Hepatocyte (in vitro differentiated cells): ENCODE data around the gene SSR3. TPM values are rescaled to one million over a fixed set of nuclear protein-coding genes. Genes with fewer than 3 reads are reported as not detected.

Source experiments
- DNase-seq: peaks from one replicate; pipeline ENCODE4 v3.0.0-alpha.2; 2016; ENCODE audit warnings: low spot score
- H2AFZ ChIP-seq: fragments of 200-600 bp; sonication (generic); 2 replicates; pipeline ENCODE4 v1.6.0; 2016; ENCODE audit warnings: antibody characterized with exemption, mild to moderate bottlenecking
- H3K27ac ChIP-seq: fragments of 200-600 bp; sonication (generic); 2 replicates; pipeline ENCODE4 v1.5.1; 2016; ENCODE audit warnings: mild to moderate bottlenecking
- H3K27me3 ChIP-seq: fragments of 200-600 bp; sonication (generic); 2 replicates; pipeline ENCODE4 v1.6.1; 2016
- H3K36me3 ChIP-seq: fragments of 200-600 bp; sonication (generic); replicated peaks from 2 replicates; pipeline ENCODE4 v1.5.1; 2016; ENCODE audit warnings: low read depth; ENCODE audit not compliant: insufficient read depth
- H3K4me1 ChIP-seq: fragments of 200-600 bp; sonication (generic); 2 replicates; pipeline ENCODE4 v1.5.1; 2016; ENCODE audit warnings: mild to moderate bottlenecking, moderate library complexity; ENCODE audit not compliant: insufficient read depth
- H3K4me2 ChIP-seq: fragments of 200-600 bp; sonication (generic); 2 replicates; pipeline ENCODE4 v1.6.0; 2016
- H3K4me3 ChIP-seq: fragments of 200-600 bp; sonication (generic); 2 replicates; pipeline ENCODE4 v1.5.1; 2016; ENCODE audit warnings: mild to moderate bottlenecking
- H3K79me2 ChIP-seq: fragments of 200-600 bp; sonication (generic); 2 replicates; pipeline ENCODE4 v1.6.0; 2017; ENCODE audit warnings: mild to moderate bottlenecking
- H3K9me2 ChIP-seq: fragments of 200-600 bp; sonication (generic); replicated peaks from 2 replicates; pipeline ENCODE4 v1.6.0; 2017; ENCODE audit warnings: mild to moderate bottlenecking; ENCODE audit not compliant: insufficient read depth
- H3K9me3 ChIP-seq: fragments of 200-600 bp; sonication (generic); 2 replicates; pipeline ENCODE4 v1.5.1; 2016; ENCODE audit warnings: low read depth, mild to moderate bottlenecking
- H4K20me1 ChIP-seq: fragments of 200-600 bp; sonication (generic); 2 replicates; pipeline ENCODE4 v1.6.0; 2016; ENCODE audit warnings: mild to moderate bottlenecking; ENCODE audit not compliant: insufficient read depth, poor library complexity, severe bottlenecking
- CTCF ChIP-seq: fragments of 200-600 bp; sonication (generic); IDR thresholded peaks from 2 replicates; pipeline ENCODE4 v1.5.1; 2016; ENCODE audit warnings: antibody characterized with exemption, mild to moderate bottlenecking; ENCODE audit not compliant: poor library complexity
- EZH2 ChIP-seq: fragments of 200-600 bp; sonication (generic); IDR thresholded peaks from 2 replicates; pipeline ENCODE4 v1.6.1; 2016; ENCODE audit warnings: antibody characterized with exemption, mild to moderate bottlenecking, borderline replicate concordance
- EZH2phosphoT487 ChIP-seq: fragments of 200-600 bp; sonication (generic); IDR thresholded peaks from one replicate; pipeline ENCODE4 v1.6.1; 2018; ENCODE audit warnings: antibody characterized with exemption, mild to moderate bottlenecking, low read depth, moderate library complexity; ENCODE audit not compliant: unreplicated experiment, severe bottlenecking
- WGBS: methylation state at CpG from one replicate; pipeline ENCODE4 v1.1.6; 2016; ENCODE audit warnings: low lambda C conversion rate; ENCODE audit errors: missing lambda C conversion rate; 5-methylcytosine and 5-hydroxymethylcytosine counted together
- polyA plus RNA-seq: library from polyadenylated mRNA; unstranded; fragments of >200 nt; fragmentation: Nextera tagmentation; extraction: Ambion mirVana; gene quantifications from 2 replicates; pipeline ENCODE4 v1.2.1, GENCODE V29; 2016
- total RNA-seq: library from RNA; depleted of rRNA; stranded (reverse); fragments of >200 nt; gene quantifications from 2 replicates; pipeline ENCODE4 v1.2.3, GENCODE V29; 2014

SSR3 gene
- total and polyA plus RNA-seq, 2 experiments from 2014 or later: 189 to 271 TPM

DNA sequence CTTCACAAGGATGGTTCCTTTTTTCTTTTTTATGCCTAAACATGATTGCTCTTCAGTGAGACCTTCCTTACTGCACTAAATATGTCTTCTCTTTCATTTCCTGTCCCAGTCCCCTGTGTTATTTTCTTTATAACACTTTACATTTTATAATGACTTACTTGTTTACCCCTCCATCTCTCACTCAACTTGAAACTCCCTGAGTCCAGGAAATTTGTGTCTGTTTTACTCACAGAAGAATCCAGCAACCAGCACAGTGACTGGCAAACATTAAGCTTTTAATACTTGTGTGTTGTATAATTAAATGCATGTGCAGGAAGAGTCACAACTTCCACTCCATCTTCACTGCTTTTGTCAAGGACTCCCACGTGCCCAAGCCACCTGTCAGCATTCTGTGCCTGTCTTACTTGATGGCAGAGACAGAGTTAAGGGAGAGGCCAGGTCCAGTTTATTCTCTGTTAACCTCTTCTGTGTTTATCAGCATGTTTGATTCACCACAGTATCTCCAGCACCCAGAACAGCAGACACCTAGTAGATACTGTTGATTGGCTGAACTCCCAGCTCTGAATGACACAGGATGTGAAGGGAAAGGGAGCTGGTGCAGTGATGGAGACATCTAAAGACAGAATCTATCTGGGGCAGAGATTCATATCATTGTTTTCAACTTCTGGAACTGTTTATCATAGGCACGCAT, 42.8 kb downstream of the SSR3 start:
- TF ChIP-seq EZH2phosphoT487 (no peak), EZH2 (no peak), CTCF (no peak)
- no peaks in the 10 kb centered on the region for H4K20me1 ChIP-seq

GRCh38 chr3:156509189-156510174, 45.4 kb downstream of the SSR3 start:
- Histone ChIP-seq H3K9me3 (no peaks in the 10 kb centered on the region), H3K27me3 (no peaks in the 10 kb centered on the region), H3K79me2 (no peaks in the 10 kb centered on the region), H3K36me3 (no peaks in the 10 kb centered on the region), H3K4me1 (no peaks in the 10 kb centered on the region), H3K4me3 (no peak overlapping the region), H3K9me2 (no peaks in the 10 kb centered on the region), H2AFZ (no peak overlapping the region), H3K27ac (no peak overlapping the region), H3K4me2 (no peak overlapping the region), H4K20me1 (no peaks in the 10 kb centered on the region)
- peak; percentile 75 for DNase-seq
- 52% methylated on average over 5 of the region's 5 CpGs for WGBS
- no peak for TF ChIP-seq EZH2phosphoT487
- peak; percentile 73 for TF ChIP-seq CTCF
- TF ChIP-seq EZH2: no peak

More for the DNA sequence above, 42.8 kb downstream of the SSR3 start:
- H3K27me3 ChIP-seq: no peaks in the 10 kb centered on the region
- no peaks in the 10 kb centered on the region for H3K4me1 ChIP-seq
- H3K4me2 ChIP-seq: no peak overlapping the region
- no peak for DNase-seq
- H3K27ac ChIP-seq: no peak overlapping the region
- WGBS: 68% methylated on average over 2 of the region's 2 CpGs
- H3K9me3 ChIP-seq: no peaks in the 10 kb centered on the region
- no peak overlapping the region for H3K4me3 ChIP-seq
- no peak overlapping the region for H2AFZ ChIP-seq
- H3K36me3 ChIP-seq: no peaks in the 10 kb centered on the region
- H3K9me2 ChIP-seq: no peaks in the 10 kb centered on the region
- H3K79me2 ChIP-seq: no peaks in the 10 kb centered on the region

DNA sequence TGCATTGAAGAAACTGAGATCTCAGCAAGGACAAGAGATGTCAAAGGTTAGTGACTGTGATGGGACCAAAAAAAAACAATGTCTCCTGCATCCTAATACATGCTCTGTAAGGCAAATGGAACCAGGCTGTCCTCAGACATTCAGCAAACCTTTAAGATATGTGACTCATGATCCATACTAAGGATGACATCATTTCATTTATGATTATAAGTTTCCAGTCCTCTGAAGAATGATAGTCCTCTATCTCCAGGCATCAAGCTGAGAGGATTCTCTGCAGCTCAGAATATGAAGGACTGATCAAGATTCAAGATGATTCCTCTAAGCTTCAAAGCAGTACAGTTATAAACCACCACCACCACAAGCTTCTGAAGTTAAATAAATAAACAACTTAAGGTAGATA, 47.6 kb downstream of the SSR3 start:
- no peaks in the 10 kb centered on the region for H3K79me2 ChIP-seq
- no peak overlapping the region for H2AFZ ChIP-seq
- no peaks in the 10 kb centered on the region for H3K27me3 ChIP-seq
- no peaks in the 10 kb centered on the region for H3K9me2 ChIP-seq
- DNase-seq: no peak
- H3K27ac ChIP-seq: no peak overlapping the region
- H3K36me3 ChIP-seq: no peaks in the 10 kb centered on the region
- TF ChIP-seq CTCF (no peak), EZH2phosphoT487 (no peak), EZH2 (no peak)
- no peak overlapping the region for H3K4me3 ChIP-seq
- H4K20me1 ChIP-seq: no peaks in the 10 kb centered on the region
- H3K9me3 ChIP-seq: no peaks in the 10 kb centered on the region
- no peak overlapping the region for H3K4me2 ChIP-seq
- H3K4me1 ChIP-seq: no peaks in the 10 kb centered on the region
